Colonic mucosa (tissue), 4 donors: ENCODE results near the gene NFKBIZ. TPM values are rescaled to one million over a fixed set of nuclear protein-coding genes. Genes with fewer than 3 reads are reported as not detected.

ENCODE experiments used
- DNase-seq: peaks from one replicate; pipeline ENCODE4 v3.0.0-alpha.2; 2020
- H3K27ac ChIP-seq: fragments of 200-600 bp; one replicate; pipeline ENCODE4 v1.8.0; 2021
- H3K27me3 ChIP-seq: fragments of 200-600 bp; one replicate; pipeline ENCODE4 v1.8.0; 2021
- H3K36me3 ChIP-seq: fragments of 200-600 bp; one replicate; pipeline ENCODE4 v1.8.0; 2021
- H3K4me1 ChIP-seq: fragments of 200-600 bp; one replicate; pipeline ENCODE4 v1.8.0; 2021; ENCODE audit warnings: mild to moderate bottlenecking
- H3K4me3 ChIP-seq: fragments of 200-600 bp; one replicate; pipeline ENCODE4 v1.8.0; 2021
- H3K9ac ChIP-seq, 2 donors: one replicate each; pipeline ENCODE4 v1.7.0; 2013; ENCODE audit warnings: control low read depth in 2 of 2, low read depth in 2 of 2, low read length in 2 of 2
- H3K9me3 ChIP-seq: fragments of 200-600 bp; one replicate; pipeline ENCODE4 v1.8.0; 2021
- intact Hi-C: fragments of 100-400 bp; cut with DNase I; formaldehyde crosslinking; loops from one replicate; pipeline ENCODE4 v1.14.1; 2022
- total RNA-seq, 2 donors: library from RNA; stranded (reverse); fragmentation: NEBNext Ultra II Directional in 1 of 2; extraction: Animal tissue kit (Norgen Biotek cat#: 25700) in 1 of 2; gene quantifications; one replicate each; pipeline ENCODE4 v1.2.1, GENCODE V29; 2021
- TF ChIP-seq, protein P1 (sequence below): fragments of 200-600 bp; IDR thresholded peaks from one replicate; pipeline ENCODE4 v1.8.0; 2022; ENCODE audit warnings: antibody characterized with exemption, mild to moderate bottlenecking
- donor health status: healthy.
- donor health status: DM: no; HTN: no; CAD: no.
- donor health status: DM: no; HTN: no; CAD: no.

Gene NFKBIZ
- total RNA-seq, 2 donors from 2014 or later, result 69.4 to 96.2 TPM

GRCh38 chr3:101854608-101855304 lies 5.4 kb downstream of the NFKBIZ start:
- intact Hi-C loops, result no loop called here
- Histone ChIP-seq H3K4me3 (no peak overlapping the region), H3K27me3 (no peaks in the 10 kb centered on the region), H3K27ac (peak overlapping the region; percentile 99), H3K4me1 (peaks cover 11% of the 10 kb centered on the region), H3K36me3 (peaks cover 31% of the 10 kb centered on the region), H3K9ac (peak overlapping the region in 1 of 2 donors; percentile 43), H3K9me3 (no peaks in the 10 kb centered on the region)
- TF ChIP-seq, protein P1, sequence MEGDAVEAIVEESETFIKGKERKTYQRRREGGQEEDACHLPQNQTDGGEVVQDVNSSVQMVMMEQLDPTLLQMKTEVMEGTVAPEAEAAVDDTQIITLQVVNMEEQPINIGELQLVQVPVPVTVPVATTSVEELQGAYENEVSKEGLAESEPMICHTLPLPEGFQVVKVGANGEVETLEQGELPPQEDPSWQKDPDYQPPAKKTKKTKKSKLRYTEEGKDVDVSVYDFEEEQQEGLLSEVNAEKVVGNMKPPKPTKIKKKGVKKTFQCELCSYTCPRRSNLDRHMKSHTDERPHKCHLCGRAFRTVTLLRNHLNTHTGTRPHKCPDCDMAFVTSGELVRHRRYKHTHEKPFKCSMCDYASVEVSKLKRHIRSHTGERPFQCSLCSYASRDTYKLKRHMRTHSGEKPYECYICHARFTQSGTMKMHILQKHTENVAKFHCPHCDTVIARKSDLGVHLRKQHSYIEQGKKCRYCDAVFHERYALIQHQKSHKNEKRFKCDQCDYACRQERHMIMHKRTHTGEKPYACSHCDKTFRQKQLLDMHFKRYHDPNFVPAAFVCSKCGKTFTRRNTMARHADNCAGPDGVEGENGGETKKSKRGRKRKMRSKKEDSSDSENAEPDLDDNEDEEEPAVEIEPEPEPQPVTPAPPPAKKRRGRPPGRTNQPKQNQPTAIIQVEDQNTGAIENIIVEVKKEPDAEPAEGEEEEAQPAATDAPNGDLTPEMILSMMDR, result no peak
- peak; percentile 57 for DNase-seq

GRCh38 chr3:101857301-101857741 lies 8.0 kb downstream of the NFKBIZ start:
- H3K4me3 ChIP-seq, result no peak overlapping the region
- no peak for DNase-seq
- intact Hi-C loops, result no loop called here
- no peaks in the 10 kb centered on the region for H3K9me3 ChIP-seq
- no peaks in the 10 kb centered on the region for H3K27me3 ChIP-seq
- H3K27ac ChIP-seq, result no peak overlapping the region
- peaks cover 31% of the 10 kb centered on the region for H3K36me3 ChIP-seq
- TF ChIP-seq, protein P1, result no peak
- H3K9ac ChIP-seq, result no peak overlapping the region
- H3K4me1 ChIP-seq, result peaks cover 11% of the 10 kb centered on the region

DNA sequence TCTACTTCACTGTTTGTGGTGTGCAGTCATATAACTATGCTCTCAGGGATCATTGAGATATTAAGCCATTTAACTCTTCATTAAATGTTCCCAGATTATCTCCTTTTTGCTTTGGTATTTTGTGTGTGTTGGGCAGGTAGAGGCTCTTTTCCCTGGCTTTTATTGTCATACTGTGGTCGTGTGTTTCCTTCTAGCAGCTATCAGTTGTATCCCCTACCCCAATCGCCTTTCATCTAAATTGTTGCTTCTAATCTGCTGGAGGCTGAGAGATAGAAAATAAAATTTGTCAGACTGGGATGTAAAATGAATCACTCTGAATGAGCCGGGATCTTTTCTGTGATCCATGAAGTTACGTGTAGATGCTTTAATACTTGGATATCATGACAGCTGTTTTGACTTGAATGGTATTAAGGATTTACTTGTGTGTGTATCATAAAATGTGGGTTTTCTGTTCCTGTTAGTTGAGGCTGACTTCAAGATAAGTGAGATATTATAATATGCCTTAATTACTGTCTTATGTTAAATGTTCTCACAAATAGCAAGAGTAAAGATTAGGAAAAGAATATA lies 9.2 kb downstream of the NFKBIZ start:
- Histone ChIP-seq H3K4me1 (peaks cover 5% of the 10 kb centered on the region), H3K4me3 (no peak overlapping the region), H3K36me3 (peaks cover 27% of the 10 kb centered on the region), H3K9ac (no peak overlapping the region), H3K27me3 (no peaks in the 10 kb centered on the region), H3K27ac (no peak overlapping the region), H3K9me3 (no peaks in the 10 kb centered on the region)
- no peak for DNase-seq
- intact Hi-C loops, result no loop called here
- TF ChIP-seq, protein P1, result no peak

- intact Hi-C loops, result no loop called here
- peaks cover 3% of the 10 kb centered on the region for H3K4me1 ChIP-seq
- H3K27ac ChIP-seq, result no peak overlapping the region
- DNase-seq, result no peak
- TF ChIP-seq, protein P1, result no peak
- no peak overlapping the region for H3K4me3 ChIP-seq
- peaks cover 26% of the 10 kb centered on the region for H3K36me3 ChIP-seq
- H3K27me3 ChIP-seq, result no peaks in the 10 kb centered on the region
- H3K9ac ChIP-seq, result no peak overlapping the region
- H3K9me3 ChIP-seq, result no peaks in the 10 kb centered on the region
Observed at GRCh38 chr3:101859882-101860448, 10.7 kb downstream of the NFKBIZ start.

DNA sequence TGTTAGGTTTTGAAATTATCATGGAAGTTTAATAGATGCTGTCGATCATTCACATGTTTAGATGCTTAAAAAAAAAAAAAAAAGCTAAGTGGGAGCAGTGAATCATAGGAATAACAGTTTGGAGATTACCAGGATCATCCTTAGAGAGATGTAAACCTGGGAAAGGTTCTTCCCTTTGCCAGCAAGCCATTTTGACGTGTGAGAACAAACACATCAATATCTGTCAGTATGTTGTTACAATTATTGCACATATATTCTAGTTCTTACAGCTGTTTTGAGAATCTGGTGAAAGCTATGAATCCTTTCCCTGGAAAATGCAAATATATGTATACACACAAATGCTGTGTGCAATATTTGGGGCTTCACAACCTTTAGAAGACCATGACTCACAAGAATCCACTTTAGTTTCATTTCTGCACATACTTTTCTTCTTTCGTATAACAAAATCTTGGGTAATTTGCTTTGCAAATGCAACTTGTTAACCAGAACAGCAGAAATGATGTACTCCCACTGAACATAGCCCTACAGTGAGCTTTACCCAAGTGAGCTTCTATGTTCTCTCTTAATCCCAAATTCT lies 12.0 kb downstream of the NFKBIZ start:
- no peaks in the 10 kb centered on the region for H3K4me1 ChIP-seq
- no peak overlapping the region for H3K4me3 ChIP-seq
- peaks cover 26% of the 10 kb centered on the region for H3K36me3 ChIP-seq
- DNase-seq, result no peak
- TF ChIP-seq, protein P1, result no peak
- H3K27me3 ChIP-seq, result no peaks in the 10 kb centered on the region
- no peak overlapping the region for H3K9ac ChIP-seq
- H3K9me3 ChIP-seq, result no peaks in the 10 kb centered on the region
- H3K27ac ChIP-seq, result no peak overlapping the region
- intact Hi-C loops, result no loop called here
